ENCODE results near the gene PITPNM1. TPM values are rescaled to one million over a fixed set of nuclear protein-coding genes. Genes with fewer than 3 reads are reported as not detected.

The PITPNM1 gene
- total and polyA plus RNA-seq, 2 experiments from 2014 or later, result 26.3 to 39.8 TPM

GRCh38 chr11:67451658-67451976 lies 53.5 kb downstream of the PITPNM1 start:
- no peak for TF ChIP-seq CTCF (IDR thresholded peaks at IDR 0.05; ENCODE audit: poor library complexity)
- no peak for TF ChIP-seq EZH2phosphoT487 (IDR thresholded peaks at IDR 0.05; ENCODE audit: low read depth, severe bottlenecking, unreplicated experiment)
- TF ChIP-seq EZH2 (IDR thresholded peaks at IDR 0.05; ENCODE audit: borderline replicate concordance), result no peak
- Histone ChIP-seq H3K79me2 (no peaks in the 10 kb centered on the region), H3K9me2 (replicated peaks; ENCODE audit: insufficient read depth) (no peaks in the 10 kb centered on the region), H3K27me3 (no peaks in the 10 kb centered on the region), H3K9me3 (ENCODE audit: low read depth) (no peaks in the 10 kb centered on the region), H3K4me2 (no peak overlapping the region), H3K4me1 (ENCODE audit: insufficient read depth) (no peaks in the 10 kb centered on the region), H4K20me1 (ENCODE audit: insufficient read depth, poor library complexity, severe bottlenecking) (no peaks in the 10 kb centered on the region), H3K36me3 (replicated peaks; ENCODE audit: insufficient read depth, low read depth) (no peaks in the 10 kb centered on the region), H3K27ac (no peak overlapping the region), H3K4me3 (no peak overlapping the region), H2AFZ (no peak overlapping the region)
- DNase-seq (ENCODE audit: low spot score), result no peak
- WGBS (ENCODE audit: low lambda C conversion rate, missing lambda C conversion rate), result 96% methylated on average over 14 of the region's 14 CpGs

GRCh38 chr11:67450796-67451657 lies 54.1 kb downstream of the PITPNM1 start:
- Histone ChIP-seq H2AFZ (no peak overlapping the region), H3K27ac (no peak overlapping the region), H3K4me3 (no peak overlapping the region), H3K79me2 (no peaks in the 10 kb centered on the region), H3K27me3 (no peaks in the 10 kb centered on the region), H3K4me1 (ENCODE audit: insufficient read depth) (no peaks in the 10 kb centered on the region), H3K9me3 (ENCODE audit: low read depth) (no peaks in the 10 kb centered on the region), H3K36me3 (replicated peaks; ENCODE audit: insufficient read depth, low read depth) (no peaks in the 10 kb centered on the region), H4K20me1 (ENCODE audit: insufficient read depth, poor library complexity, severe bottlenecking) (no peaks in the 10 kb centered on the region), H3K4me2 (no peak overlapping the region), H3K9me2 (replicated peaks; ENCODE audit: insufficient read depth) (no peaks in the 10 kb centered on the region)
- TF ChIP-seq EZH2 (IDR thresholded peaks at IDR 0.05; ENCODE audit: borderline replicate concordance) (no peak), CTCF (IDR thresholded peaks at IDR 0.05; ENCODE audit: poor library complexity) (no peak), EZH2phosphoT487 (IDR thresholded peaks at IDR 0.05; ENCODE audit: low read depth, severe bottlenecking, unreplicated experiment) (no peak)
- 87% methylated on average over 23 of the region's 25 CpGs for WGBS (ENCODE audit: low lambda C conversion rate, missing lambda C conversion rate)
- DNase-seq (ENCODE audit: low spot score), result no peak

- DNase-seq (ENCODE audit: low spot score), result no peak
- Histone ChIP-seq H3K9me3 (ENCODE audit: low read depth) (no peaks in the 10 kb centered on the region), H3K36me3 (replicated peaks; ENCODE audit: insufficient read depth, low read depth) (no peaks in the 10 kb centered on the region), H3K4me2 (no peak overlapping the region), H3K9me2 (replicated peaks; ENCODE audit: insufficient read depth) (no peaks in the 10 kb centered on the region), H3K27me3 (no peaks in the 10 kb centered on the region), H3K79me2 (peaks cover 5% of the 10 kb centered on the region), H2AFZ (no peak overlapping the region), H3K4me3 (no peak overlapping the region), H4K20me1 (ENCODE audit: insufficient read depth, poor library complexity, severe bottlenecking) (no peaks in the 10 kb centered on the region), H3K4me1 (ENCODE audit: insufficient read depth) (peaks cover 6% of the 10 kb centered on the region), H3K27ac (no peak overlapping the region)
- 84% methylated on average over 9 of the region's 9 CpGs for WGBS (ENCODE audit: low lambda C conversion rate, missing lambda C conversion rate)
- TF ChIP-seq EZH2phosphoT487 (IDR thresholded peaks at IDR 0.05; ENCODE audit: low read depth, severe bottlenecking, unreplicated experiment), result no peak
- TF ChIP-seq CTCF (IDR thresholded peaks at IDR 0.05; ENCODE audit: poor library complexity), result no peak
- TF ChIP-seq EZH2 (IDR thresholded peaks at IDR 0.05; ENCODE audit: borderline replicate concordance), result no peak
These were observed 55.9 kb downstream of the PITPNM1 start for GRCh38 chr11:67449116-67449844.

All from hepatocyte (in vitro differentiated cells).